ENCODE data around the gene BCAS3. TPM values are rescaled to one million over a fixed set of nuclear protein-coding genes. Genes with fewer than 3 reads are reported as not detected.

Gene BCAS3
- total RNA-seq, 6 experiments from 2014 or later, result 9.2 to 22.1 (median 14.2) TPM

DNA sequence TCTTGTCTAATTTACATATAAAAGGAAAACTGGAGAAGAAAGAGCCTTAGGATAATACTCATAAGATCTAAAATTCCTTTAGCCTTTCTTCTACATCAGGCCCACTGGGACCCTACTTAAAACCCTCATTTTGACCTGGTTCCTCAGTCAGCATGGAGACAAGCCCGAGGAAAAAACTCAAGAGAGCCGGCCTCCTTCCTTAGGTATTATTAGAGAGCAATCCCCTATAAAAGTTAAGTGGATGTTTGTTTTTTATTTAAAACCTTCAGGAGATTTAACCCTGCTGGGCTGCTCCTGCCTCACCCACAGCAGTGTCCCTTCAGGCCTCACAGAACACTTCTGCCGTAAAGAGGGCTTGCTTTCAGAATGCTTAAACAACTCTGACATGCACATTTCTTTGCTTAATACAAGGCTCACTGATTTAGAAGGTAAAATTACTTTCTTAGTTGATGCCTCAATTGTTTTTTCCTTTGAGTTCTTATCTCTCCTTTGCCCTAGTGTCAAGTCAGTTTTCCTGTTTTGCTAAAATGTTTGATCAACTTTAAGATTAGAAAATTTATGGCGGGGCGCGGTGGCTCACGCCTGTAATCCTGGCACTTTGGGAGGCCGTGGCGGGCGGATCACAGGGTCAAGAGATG, 576.4 kb downstream of the BCAS3 start:
- Histone ChIP-seq H3K9me3 (no peaks in the 10 kb centered on the region), H3K27me3 (no peaks in the 10 kb centered on the region), H3K4me1 (no peaks in the 10 kb centered on the region), H3K36me3 (no peaks in the 10 kb centered on the region), H3K27ac (no peak overlapping the region), H3K4me3 (no peak overlapping the region)
- ATAC-seq (no peak), DNase-seq (no peak)
- no peak for TF ChIP-seq POLR2A (IDR thresholded peaks at IDR 0.05)
- TF ChIP-seq, protein P1, sequence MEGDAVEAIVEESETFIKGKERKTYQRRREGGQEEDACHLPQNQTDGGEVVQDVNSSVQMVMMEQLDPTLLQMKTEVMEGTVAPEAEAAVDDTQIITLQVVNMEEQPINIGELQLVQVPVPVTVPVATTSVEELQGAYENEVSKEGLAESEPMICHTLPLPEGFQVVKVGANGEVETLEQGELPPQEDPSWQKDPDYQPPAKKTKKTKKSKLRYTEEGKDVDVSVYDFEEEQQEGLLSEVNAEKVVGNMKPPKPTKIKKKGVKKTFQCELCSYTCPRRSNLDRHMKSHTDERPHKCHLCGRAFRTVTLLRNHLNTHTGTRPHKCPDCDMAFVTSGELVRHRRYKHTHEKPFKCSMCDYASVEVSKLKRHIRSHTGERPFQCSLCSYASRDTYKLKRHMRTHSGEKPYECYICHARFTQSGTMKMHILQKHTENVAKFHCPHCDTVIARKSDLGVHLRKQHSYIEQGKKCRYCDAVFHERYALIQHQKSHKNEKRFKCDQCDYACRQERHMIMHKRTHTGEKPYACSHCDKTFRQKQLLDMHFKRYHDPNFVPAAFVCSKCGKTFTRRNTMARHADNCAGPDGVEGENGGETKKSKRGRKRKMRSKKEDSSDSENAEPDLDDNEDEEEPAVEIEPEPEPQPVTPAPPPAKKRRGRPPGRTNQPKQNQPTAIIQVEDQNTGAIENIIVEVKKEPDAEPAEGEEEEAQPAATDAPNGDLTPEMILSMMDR (IDR thresholded peaks at IDR 0.05), result no peak
- 85% methylated on average over 9 of the region's 10 CpGs for WGBS (ENCODE audit: insufficient coverage, low coverage, low lambda C conversion rate, missing lambda C conversion rate)
- intact Hi-C loops (cut with DNase I), result no loop called here

DNA sequence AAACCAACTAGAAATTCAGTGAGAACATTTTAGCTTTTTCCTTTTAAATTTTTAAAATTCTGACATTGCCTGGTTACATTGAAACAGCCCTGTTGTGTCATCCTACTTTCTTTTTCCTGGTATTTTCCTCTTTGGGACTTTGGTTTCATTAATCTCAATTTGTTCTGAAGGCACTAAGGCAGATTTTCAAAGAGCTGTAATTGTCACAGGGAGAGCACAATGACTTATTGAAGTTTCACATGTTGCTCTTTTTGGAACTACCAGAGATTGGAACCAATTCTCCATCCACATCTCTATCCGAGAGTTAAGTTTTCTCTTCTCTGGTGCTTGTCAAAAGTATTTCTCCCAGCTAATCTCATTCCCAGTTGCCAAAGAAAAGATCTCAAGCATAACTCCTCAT, 577.3 kb downstream of the BCAS3 start:
- no peak overlapping the region for H3K27ac ChIP-seq
- ATAC-seq, result no peak
- WGBS (ENCODE audit: insufficient coverage, low coverage, low lambda C conversion rate, missing lambda C conversion rate), result 90% methylated on average over 1 of the region's 1 CpG

DNA sequence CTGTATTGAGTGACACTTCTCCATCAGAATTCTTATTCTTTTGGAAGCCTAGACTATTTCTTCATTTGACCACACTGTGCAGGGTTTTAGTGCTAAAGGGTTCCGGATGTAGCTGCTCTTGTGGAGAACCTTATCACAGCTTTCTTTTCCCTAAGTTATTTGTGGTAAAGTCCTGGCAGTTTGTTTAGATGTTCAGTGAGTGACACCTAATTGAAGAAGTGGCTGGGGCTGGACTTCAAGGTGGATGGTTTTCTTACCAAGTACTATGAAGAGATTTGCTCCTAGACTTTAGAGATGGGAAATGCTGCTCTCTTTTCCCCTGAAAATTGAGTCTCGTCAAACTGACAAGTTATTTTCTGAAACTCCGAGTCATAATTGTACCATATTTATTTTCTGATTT, 578.0 kb downstream of the BCAS3 start:
- ATAC-seq, result no peak
- no peak overlapping the region for H3K27ac ChIP-seq

More for the DNA sequence above, 577.3 kb downstream of the BCAS3 start:
- Histone ChIP-seq H3K4me3 (no peak overlapping the region), H3K9me3 (no peaks in the 10 kb centered on the region), H3K27me3 (no peaks in the 10 kb centered on the region), H3K4me1 (no peaks in the 10 kb centered on the region), H3K36me3 (no peaks in the 10 kb centered on the region)
- no peak for DNase-seq
- TF ChIP-seq POLR2A (IDR thresholded peaks at IDR 0.05), result no peak
- TF ChIP-seq, protein P1 (IDR thresholded peaks at IDR 0.05), result no peak
- intact Hi-C loops (cut with DNase I), result no loop called here

GRCh38 chr17:61259360-61259759, 581.7 kb downstream of the BCAS3 start:
- intact Hi-C loops (cut with DNase I), result no loop called here
- Histone ChIP-seq H3K27ac (no peak overlapping the region), H3K36me3 (no peaks in the 10 kb centered on the region), H3K4me3 (no peak overlapping the region), H3K27me3 (no peaks in the 10 kb centered on the region), H3K4me1 (no peaks in the 10 kb centered on the region), H3K9me3 (no peaks in the 10 kb centered on the region)
- no peak for ATAC-seq
- no peak for TF ChIP-seq POLR2A (IDR thresholded peaks at IDR 0.05)
- TF ChIP-seq, protein P1 (IDR thresholded peaks at IDR 0.05), result no peak
- WGBS (ENCODE audit: insufficient coverage, low coverage, low lambda C conversion rate, missing lambda C conversion rate), result 75% methylated on average over 2 of the region's 3 CpGs
- DNase-seq, result no peak

More for the DNA sequence above, 578.0 kb downstream of the BCAS3 start:
- 73% methylated on average over 3 of the region's 3 CpGs for WGBS (ENCODE audit: insufficient coverage, low coverage, low lambda C conversion rate, missing lambda C conversion rate)
- no peak for DNase-seq
- TF ChIP-seq POLR2A (IDR thresholded peaks at IDR 0.05), result no peak
- TF ChIP-seq, protein P1 (IDR thresholded peaks at IDR 0.05), result no peak
- Histone ChIP-seq H3K4me3 (no peak overlapping the region), H3K4me1 (no peaks in the 10 kb centered on the region), H3K36me3 (no peaks in the 10 kb centered on the region), H3K27me3 (no peaks in the 10 kb centered on the region), H3K9me3 (no peaks in the 10 kb centered on the region)
- intact Hi-C loops (cut with DNase I), result no loop called here
